Stimulated activated naive CD8-positive, alpha-beta T cell treated with anti-CD3 and anti-CD28 coated beads, Interleukin-15, Interleukin-2, amounts not matched to agents 100 U/mL and 50 U/mL, for 24 hours (primary cell): ENCODE measurements around the gene CAPN14.
A peak's percentile ranks its signal among the peaks of the same experiment; 100 is the strongest.

ENCODE experiments used
- ATAC-seq: fragments of 150-1000 bp; cut with Tn5 transposase; one replicate; pipeline ENCODE4 v1.10.0; 2021
- DNase-seq: peaks from one replicate; pipeline ENCODE4 v3.0.0; 2021

The CAPN14 gene

GRCh38 chr2:31241625-31242270, 24.4 kb upstream of the CAPN14 start:
- ATAC-seq = no peak
- no peak for DNase-seq

GRCh38 chr2:31240381-31241365, 23.4 kb upstream of the CAPN14 start:
- no peak for DNase-seq
- ATAC-seq = no peak

DNA sequence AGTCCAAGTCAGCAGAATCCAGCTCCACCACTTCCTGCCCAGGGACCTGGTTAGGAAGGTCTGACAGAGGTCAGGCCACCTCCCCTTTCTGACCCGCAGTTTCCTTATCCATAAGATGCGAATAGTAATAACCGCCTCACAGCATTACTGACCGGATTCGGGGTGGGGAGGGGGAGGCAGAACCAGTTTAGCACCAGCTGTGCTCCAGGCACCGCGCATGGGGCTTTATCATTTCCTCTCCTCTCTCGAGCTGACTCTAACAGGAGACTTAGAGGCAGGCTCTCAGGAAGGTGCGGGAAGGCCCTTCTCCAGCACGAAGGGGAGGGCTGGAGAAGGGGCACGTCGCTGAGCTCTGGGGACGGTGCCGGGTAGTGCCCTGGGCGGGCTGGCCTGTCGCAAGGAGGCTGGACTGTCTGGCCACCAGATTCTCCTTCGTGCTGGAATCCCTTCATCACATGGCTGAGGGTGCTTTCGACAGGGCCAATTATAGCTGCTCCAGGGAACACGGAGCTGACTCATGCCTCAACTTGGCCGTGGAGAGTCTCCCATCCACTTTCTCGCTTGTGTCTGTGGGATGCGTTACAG, 22.4 kb upstream of the CAPN14 start:
- no peak for DNase-seq
- ATAC-seq = peak; percentile 8

DNA sequence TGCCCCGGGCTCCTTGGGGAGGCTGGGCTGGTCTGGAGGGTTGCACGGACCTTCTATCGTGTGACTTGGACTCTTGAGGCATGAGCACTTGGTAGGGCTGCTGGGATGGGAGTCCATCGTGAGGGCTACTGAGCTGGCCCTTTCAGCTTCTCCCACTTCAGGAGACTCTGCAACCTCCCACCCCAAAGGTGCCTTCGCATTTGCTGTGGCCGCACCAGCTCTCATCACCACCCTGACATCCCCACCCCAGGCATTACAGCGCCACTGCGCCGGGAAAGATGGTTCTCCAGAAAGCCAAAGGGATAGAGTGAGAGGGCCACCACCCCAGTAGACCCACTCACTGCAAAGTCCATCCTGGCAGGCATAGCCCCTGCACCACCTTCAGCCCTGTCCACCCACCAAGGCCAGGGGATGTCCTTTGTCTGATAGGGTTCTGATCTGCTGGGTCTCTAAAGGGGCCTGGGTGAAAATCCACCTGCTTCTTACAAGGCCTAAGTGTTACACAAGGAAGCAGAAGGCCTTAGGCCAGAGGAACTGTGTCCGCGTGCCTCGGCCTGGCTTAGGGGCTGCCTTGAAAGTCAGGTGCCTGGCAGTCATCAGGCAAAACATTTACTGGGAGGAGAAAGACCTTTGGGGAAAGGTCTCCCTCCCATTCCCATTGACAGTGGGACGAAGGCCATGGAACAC, 21.7 kb upstream of the CAPN14 start:
- ATAC-seq = no peak

GRCh38 chr2:31238126-31238905, 21.0 kb upstream of the CAPN14 start:
- DNase-seq (no peak), ATAC-seq (no peak)

More for the DNA sequence above, 21.7 kb upstream of the CAPN14 start:
- DNase-seq = no peak

DNA sequence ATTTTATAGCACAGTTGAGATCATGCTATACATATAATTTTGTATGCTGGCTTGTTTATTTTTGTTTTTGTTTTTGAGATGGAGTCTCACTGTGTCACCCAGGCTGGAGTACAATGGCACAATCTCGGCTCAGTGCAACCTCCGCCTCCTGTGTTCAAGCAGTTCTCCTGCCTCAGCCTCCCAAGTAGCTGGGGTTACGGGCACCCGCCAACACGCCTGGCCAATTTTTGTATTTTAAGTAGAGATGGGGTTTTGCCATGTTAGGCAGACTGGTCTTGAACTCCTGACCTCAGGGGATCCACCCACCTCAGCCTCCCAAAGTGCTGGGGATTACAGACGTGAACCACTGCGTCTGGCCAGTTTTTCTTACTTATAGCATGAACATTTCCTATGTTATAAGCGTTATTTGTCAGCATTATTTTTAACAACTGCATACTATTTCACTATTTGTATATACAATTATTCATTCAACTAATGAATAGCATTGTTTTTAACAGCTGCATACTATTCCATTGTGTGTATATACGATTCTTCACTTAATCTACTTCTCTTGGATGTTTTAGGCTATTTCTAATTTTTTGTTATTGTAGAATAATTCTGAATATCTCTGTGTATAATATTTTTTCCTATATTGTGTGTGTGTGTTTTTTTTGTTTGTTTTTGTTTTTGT, 20.2 kb upstream of the CAPN14 start:
- no peak for ATAC-seq
- no peak for DNase-seq

- ATAC-seq (no peak), DNase-seq (no peak)
Measured at GRCh38 chr2:31236433-31237205, 19.3 kb upstream of the CAPN14 start.

- ATAC-seq = no peak
- no peak for DNase-seq
Measured at GRCh38 chr2:31235504-31235902, 18.2 kb upstream of the CAPN14 start.

GRCh38 chr2:31234683-31235503, 17.6 kb upstream of the CAPN14 start:
- DNase-seq = no peak

DNA sequence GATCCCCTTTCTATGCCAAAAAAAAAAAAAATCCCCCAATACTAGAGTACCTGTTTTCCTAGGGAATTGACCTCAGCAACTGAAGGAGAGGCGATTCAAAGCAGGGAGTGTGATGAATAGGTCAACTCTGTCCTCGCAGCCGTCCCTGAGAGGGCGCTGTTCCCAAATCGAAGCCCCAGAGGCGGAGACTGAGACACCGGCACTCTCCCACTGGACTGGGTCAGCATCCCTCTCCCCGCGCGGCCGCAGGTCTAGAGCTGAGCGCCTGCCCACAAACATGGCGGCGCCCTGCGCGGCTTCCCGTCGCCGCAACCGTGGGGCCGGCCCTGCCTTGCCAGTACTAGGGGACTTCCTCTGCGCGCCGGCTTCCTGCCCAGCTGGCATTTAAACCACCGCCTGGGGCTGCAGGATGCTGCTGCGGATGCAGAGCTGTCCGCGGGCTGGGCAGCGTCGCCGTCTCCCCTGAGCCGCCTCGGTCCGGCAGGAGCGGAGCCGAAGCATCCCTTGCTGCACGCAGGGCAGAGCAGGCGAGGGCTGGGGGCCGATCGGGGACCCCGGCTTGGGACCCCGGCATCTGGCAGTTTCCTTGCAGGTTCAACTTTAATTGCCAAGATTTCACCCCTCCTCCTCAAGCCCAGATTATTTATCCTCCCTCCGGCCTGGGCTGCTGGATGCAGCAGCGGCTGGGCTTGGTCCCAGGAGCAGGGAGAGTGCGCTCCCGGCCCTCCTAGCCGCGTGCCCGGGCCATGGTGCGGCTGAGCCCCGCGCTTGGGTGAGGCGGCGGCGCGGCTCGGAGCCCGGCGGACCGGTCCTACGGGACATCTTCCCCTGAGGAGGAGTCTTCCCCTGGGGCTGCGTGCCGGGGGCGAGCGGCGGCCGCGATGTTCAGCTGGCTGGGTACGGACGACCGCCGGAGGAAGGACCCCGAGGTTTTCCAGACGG, 16.7 kb upstream of the CAPN14 start, which contains the start of gene EHD3:
TSS of gene EHD3 (plus strand) at position 412 of the 942 bp plus-strand sequence. CDS start at position 882, 470 bp downstream.
- peak; percentile 86 for DNase-seq
- ATAC-seq = peak; percentile 99

More at GRCh38 chr2:31234683-31235503, 17.6 kb upstream of the CAPN14 start:
- no peak for ATAC-seq

- DNase-seq (no peak), ATAC-seq (no peak)
Measured at GRCh38 chr2:31233231-31233630, 15.9 kb upstream of the CAPN14 start.

DNA sequence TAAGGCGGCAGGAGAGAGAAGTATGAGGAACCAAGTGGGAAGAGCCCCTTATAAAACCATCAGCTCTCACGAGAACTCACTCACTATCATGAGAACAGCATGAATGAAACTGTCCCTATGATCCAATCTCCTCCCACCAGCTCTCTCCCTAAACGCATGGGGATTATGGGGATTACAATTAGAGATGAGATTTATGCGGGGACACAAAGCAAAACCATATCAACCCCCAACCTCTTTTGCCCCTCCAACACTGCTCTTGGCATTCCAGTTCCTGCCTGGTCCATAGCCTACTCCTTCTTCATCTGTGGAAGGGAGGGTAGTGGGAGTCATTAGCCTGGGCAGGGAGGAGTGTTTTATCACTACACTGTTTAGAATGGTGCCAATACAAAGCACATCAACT, 15.3 kb upstream of the CAPN14 start:
- DNase-seq = no peak

DNA sequence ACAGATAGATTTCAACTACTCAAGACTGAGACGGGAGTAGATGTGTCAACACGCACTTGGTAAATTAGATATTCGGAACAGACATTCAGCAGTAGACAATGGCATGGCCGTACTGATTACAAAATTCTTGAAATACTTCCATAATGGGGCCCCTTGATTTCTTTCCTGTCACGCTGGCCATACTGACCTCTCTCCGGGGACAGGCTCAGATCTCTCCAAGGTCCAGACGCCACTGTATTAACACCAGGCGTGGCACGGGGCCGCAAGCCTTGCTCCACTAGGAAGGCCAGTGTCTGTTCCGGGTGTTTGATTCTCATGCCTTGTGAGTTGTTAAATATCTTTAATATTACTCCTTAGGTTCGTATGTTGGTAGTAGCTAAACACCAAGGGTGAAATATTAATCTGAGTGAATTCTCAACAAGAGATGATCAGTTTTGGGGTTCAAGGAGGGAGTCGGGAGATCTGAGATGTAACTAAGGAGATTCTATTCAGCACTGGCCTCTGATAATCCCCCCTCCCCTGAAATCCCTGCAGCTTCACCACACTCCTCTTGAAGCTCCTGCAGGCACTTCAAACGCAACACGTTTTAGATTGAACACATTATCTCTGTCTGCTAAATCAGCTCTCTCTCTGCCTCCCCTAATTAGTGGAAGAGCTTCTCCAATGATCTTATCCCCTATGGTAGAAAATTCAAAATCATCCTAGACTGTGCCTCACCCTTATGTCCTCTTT, 14.4 kb upstream of the CAPN14 start:
- ATAC-seq (no peak), DNase-seq (no peak)

More for the DNA sequence above, 15.3 kb upstream of the CAPN14 start:
- no peak for ATAC-seq

- DNase-seq (no peak), ATAC-seq (no peak)
Measured at GRCh38 chr2:31230751-31231150, 13.4 kb upstream of the CAPN14 start.

GRCh38 chr2:31228717-31229116, 11.4 kb upstream of the CAPN14 start:
- ATAC-seq (no peak), DNase-seq (no peak)

DNA sequence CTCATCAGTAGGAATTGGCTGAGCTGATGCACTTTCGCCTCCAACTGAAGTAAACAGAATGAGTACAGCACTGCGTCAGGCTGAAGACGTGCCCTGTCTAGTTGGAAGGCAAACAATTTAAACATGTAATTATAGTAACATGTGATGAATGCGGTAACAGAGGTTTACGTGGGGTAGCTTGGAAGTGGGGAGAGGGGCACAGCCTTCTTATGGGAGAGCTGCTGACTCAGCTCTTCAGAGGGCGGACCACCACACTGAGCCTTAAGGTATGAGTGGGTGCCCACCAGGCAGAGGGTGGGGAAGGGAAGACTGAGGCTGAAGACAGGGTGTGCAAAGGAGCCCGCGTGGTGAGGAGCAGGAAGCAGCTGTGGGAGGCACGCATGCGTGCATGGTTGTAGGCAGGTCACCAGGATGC, 10.4 kb upstream of the CAPN14 start:
- no peak for DNase-seq
- ATAC-seq = peak; percentile 14

DNA sequence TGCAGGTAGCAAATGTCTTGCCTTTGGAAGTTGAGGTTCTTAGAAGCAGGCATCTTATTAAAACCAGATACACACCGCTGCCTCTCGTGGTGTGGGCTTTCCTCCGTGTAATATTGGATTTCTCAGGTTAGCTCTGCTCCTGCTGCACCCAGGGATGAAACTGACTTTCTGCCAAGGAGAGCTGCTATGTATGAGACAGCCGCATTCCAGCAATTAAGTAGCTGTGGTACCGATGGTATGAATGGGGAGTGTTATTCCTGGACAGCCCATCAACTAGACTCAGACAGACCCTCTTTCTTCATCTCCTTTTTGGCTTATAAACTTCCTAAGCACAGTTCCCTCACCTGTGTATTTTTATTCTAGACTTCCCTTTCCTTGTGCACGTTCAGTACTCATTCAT, 9.8 kb upstream of the CAPN14 start:
- DNase-seq = no peak
- ATAC-seq = no peak
